HG03565 (cell line): ENCODE results near the gene ABI3BP.
A peak's percentile ranks its signal among the peaks of the same experiment; 100 is the strongest.

Experiments used
- ATAC-seq: cut with Tn5 transposase; IDR thresholded peaks from one replicate; pipeline ENCODE4 v1.9.1; 2021; ENCODE audit warnings: mild to moderate bottlenecking, moderate library complexity; ENCODE audit not compliant: unreplicated experiment

The ABI3BP gene

GRCh38 chr3:100748220-100748619, 245.0 kb downstream of the ABI3BP start:
- ATAC-seq, result no peak

GRCh38 chr3:100746092-100746491, 247.1 kb downstream of the ABI3BP start:
- ATAC-seq, result no peak

GRCh38 chr3:100745617-100746016, 247.6 kb downstream of the ABI3BP start:
- ATAC-seq, result no peak

- no peak for ATAC-seq
These were observed 248.6 kb downstream of the ABI3BP start for GRCh38 chr3:100744671-100745070.

- no peak for ATAC-seq
These were observed 249.7 kb downstream of the ABI3BP start for GRCh38 chr3:100743535-100743934.

GRCh38 chr3:100740207-100740606, 253.0 kb downstream of the ABI3BP start:
- ATAC-seq, result no peak

- ATAC-seq, result no peak
These were observed 255.9 kb downstream of the ABI3BP start for GRCh38 chr3:100737334-100737733.

GRCh38 chr3:100732435-100732834, 260.8 kb downstream of the ABI3BP start:
- no peak for ATAC-seq

- no peak for ATAC-seq
These were observed 262.7 kb downstream of the ABI3BP start for GRCh38 chr3:100730524-100730923.

GRCh38 chr3:100726706-100727105, 266.5 kb downstream of the ABI3BP start:
- no peak for ATAC-seq

GRCh38 chr3:100725935-100726513, 267.2 kb downstream of the ABI3BP start:
- no peak for ATAC-seq

GRCh38 chr3:100720426-100720825, 272.8 kb downstream of the ABI3BP start:
- no peak for ATAC-seq

GRCh38 chr3:100719136-100719535, 274.1 kb downstream of the ABI3BP start:
- no peak for ATAC-seq

- ATAC-seq, result no peak
These were observed 275.4 kb downstream of the ABI3BP start for GRCh38 chr3:100717637-100718487.

- ATAC-seq, result no peak
These were observed 276.2 kb downstream of the ABI3BP start for GRCh38 chr3:100717063-100717462.

- ATAC-seq, result no peak
These were observed 278.0 kb downstream of the ABI3BP start for GRCh38 chr3:100715176-100715575.

GRCh38 chr3:100710261-100710968, 282.8 kb downstream of the ABI3BP start:
- peak; percentile 36 for ATAC-seq

- ATAC-seq, result no peak
These were observed 283.4 kb downstream of the ABI3BP start for GRCh38 chr3:100709842-100710260.

GRCh38 chr3:100708989-100709841, 284.0 kb downstream of the ABI3BP start, which contains the start of gene TFG:
Gene TFG, plus strand, starts transcription at chr3:100709494. Its CDS starts 4,192 bp downstream, at chr3:100713686.
- peak; percentile 90 for ATAC-seq

GRCh38 chr3:100708644-100708988, 284.6 kb downstream of the ABI3BP start:
- ATAC-seq, result no peak

GRCh38 chr3:100706365-100706764, 286.9 kb downstream of the ABI3BP start:
- ATAC-seq, result no peak
